Activated naive CD8-positive, alpha-beta T cell treated with anti-CD3 and anti-CD28 coated beads, Interleukin-2, amount 10 ng/mL, durations not matched to agents 7 days and 5 days (primary cell): ENCODE measurements around the gene FBXW5. TPM values are rescaled to one million over a fixed set of nuclear protein-coding genes. Genes with fewer than 3 reads are reported as not detected.

ENCODE experiments used
- ATAC-seq: fragments of 150-1000 bp; cut with Tn5 transposase; one replicate; pipeline ENCODE4 v1.10.0; 2021; ENCODE audit warnings: low read depth, moderate library complexity
- POLR2A ChIA-PET: fragments of 350-600 bp; sonication (Branson Sonifier 250); formaldehyde crosslinking; loops from one replicate; lab custom pipeline; 2021; ENCODE audit warnings: antibody characterized with exemption; lab: Charles Lee
- DNase-seq: peaks from one replicate; pipeline ENCODE4 v3.0.0; 2021
- H3K27ac Mint-ChIP-seq: one replicate; pipeline ENCODE4 v1.8.0; 2022; ENCODE audit warnings: mild to moderate bottlenecking, mixed read lengths
- H3K27me3 Mint-ChIP-seq: one replicate; pipeline ENCODE4 v1.8.0; 2022; ENCODE audit warnings: mild to moderate bottlenecking, moderate library complexity, mixed read lengths
- H3K36me3 Mint-ChIP-seq: one replicate; pipeline ENCODE4 v1.8.0; 2021; ENCODE audit warnings: mild to moderate bottlenecking, mixed read lengths
- H3K4me1 Mint-ChIP-seq: one replicate; pipeline ENCODE4 v1.8.0; 2021; ENCODE audit warnings: mixed read lengths
- H3K4me3 Mint-ChIP-seq: one replicate; pipeline ENCODE4 v1.8.0; 2022; ENCODE audit warnings: mild to moderate bottlenecking, moderate library complexity, mixed read lengths
- H3K9me3 Mint-ChIP-seq: one replicate; pipeline ENCODE4 v1.8.0; 2021; ENCODE audit warnings: mixed read lengths
- total RNA-seq, 2 experiments: library from RNA; stranded (reverse); gene quantifications; one replicate each; pipeline ENCODE4 v1.2.3, GENCODE V29; 2021

FBXW5 gene
- total RNA-seq, 2 experiments from 2014 or later = 103 to 104 TPM

- Mint-ChIP-seq H3K9me3 (no peaks in the 10 kb centered on the region), H3K4me1 (peaks cover 19% of the 10 kb centered on the region), H3K36me3 (no peaks in the 10 kb centered on the region), H3K27ac (no peak overlapping the region), H3K27me3 (peaks cover 3% of the 10 kb centered on the region), H3K4me3 (no peak overlapping the region)
- DNase-seq (no peak), ATAC-seq (no peak)
- POLR2A ChIA-PET = interaction anchor here (0.5 kb wide), 1 partner anchor 29 kb away, joined by 3 read pairs; no protein-coding TSS in a partner anchor
Observed at GRCh38 chr9:136963341-136963740, 18.8 kb upstream of the FBXW5 start.

- no peak for ATAC-seq
- Mint-ChIP-seq H3K4me3 (no peak overlapping the region), H3K4me1 (peaks cover 19% of the 10 kb centered on the region)
Observed at GRCh38 chr9:136962701-136963248, 18.2 kb upstream of the FBXW5 start.

GRCh38 chr9:136962163-136962562 is 17.6 kb upstream of the FBXW5 start:
- H3K27ac Mint-ChIP-seq = no peak overlapping the region
- ATAC-seq = no peak
- H3K4me1 Mint-ChIP-seq = peaks cover 19% of the 10 kb centered on the region
- DNase-seq = no peak
- no peaks in the 10 kb centered on the region for H3K36me3 Mint-ChIP-seq
- H3K9me3 Mint-ChIP-seq = peaks cover 2% of the 10 kb centered on the region
- peaks cover 2% of the 10 kb centered on the region for H3K27me3 Mint-ChIP-seq
- POLR2A ChIA-PET = interaction anchor here (2.0 kb wide), 1 partner anchor 31 kb away, joined by 4 read pairs; no protein-coding TSS in a partner anchor
- no peak overlapping the region for H3K4me3 Mint-ChIP-seq

More at GRCh38 chr9:136962701-136963248, 18.2 kb upstream of the FBXW5 start:
- POLR2A ChIA-PET = interaction anchor here (0.5 to 2.0 kb wide), 2 partner anchors 30 to 31 kb away, joined by 3 to 4 read pairs; no protein-coding TSS in a partner anchor
- H3K27ac Mint-ChIP-seq = no peak overlapping the region
- DNase-seq = no peak
- no peaks in the 10 kb centered on the region for H3K9me3 Mint-ChIP-seq
- no peaks in the 10 kb centered on the region for H3K36me3 Mint-ChIP-seq
- H3K27me3 Mint-ChIP-seq = peaks cover 3% of the 10 kb centered on the region

DNA sequence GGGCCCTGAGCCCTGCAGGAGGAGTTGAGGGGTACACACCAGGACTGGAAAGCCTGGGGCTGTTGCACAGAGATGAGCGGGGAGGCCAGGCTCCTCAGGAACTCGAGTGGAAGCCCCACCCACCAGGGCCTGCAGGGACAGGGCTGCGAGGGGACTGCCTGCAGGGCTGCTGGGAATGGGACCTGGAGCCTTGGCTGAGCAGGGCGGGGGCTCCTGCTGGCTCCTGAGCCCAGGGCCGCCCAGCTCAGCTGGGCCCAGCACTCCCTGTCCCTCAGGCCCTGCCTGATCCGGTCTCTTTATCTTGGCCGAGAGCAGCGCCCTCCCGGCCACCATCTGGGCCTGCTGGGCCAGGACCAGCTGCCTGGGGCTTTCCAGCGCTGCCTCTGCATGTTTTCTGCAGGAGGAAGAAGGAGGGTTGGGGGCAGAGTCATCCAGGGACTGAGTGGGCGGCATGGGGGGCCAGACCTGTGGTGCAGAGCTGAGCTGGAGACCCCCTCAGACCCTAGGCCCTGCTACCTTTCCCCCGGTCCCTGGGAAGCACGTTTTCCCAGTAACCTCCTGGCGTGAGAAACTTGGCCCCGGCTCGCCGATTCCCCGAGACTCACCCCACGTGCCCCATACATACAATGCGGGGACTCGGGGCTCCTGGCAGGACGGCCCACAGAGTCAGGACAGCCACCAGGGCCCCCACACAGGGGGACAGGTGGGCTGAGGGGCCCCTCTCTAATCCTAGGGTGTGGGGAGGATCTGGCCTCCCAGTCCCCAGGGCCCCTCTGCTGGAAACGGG is 16.9 kb upstream of the FBXW5 start:
- POLR2A ChIA-PET = interaction anchor here (2.0 kb wide), 1 partner anchor 32 kb away, joined by 4 read pairs; no protein-coding TSS in a partner anchor
- H3K4me1 Mint-ChIP-seq = peaks cover 18% of the 10 kb centered on the region
- no peak overlapping the region for H3K27ac Mint-ChIP-seq
- ATAC-seq (no peak), DNase-seq (no peak)
- no peak overlapping the region for H3K4me3 Mint-ChIP-seq
- peaks cover 3% of the 10 kb centered on the region for H3K36me3 Mint-ChIP-seq
- H3K27me3 Mint-ChIP-seq = peaks cover 2% of the 10 kb centered on the region
- H3K9me3 Mint-ChIP-seq = peaks cover 6% of the 10 kb centered on the region

GRCh38 chr9:136960938-136961275 is 16.4 kb upstream of the FBXW5 start:
- no peak overlapping the region for H3K4me3 Mint-ChIP-seq
- H3K9me3 Mint-ChIP-seq = peaks cover 7% of the 10 kb centered on the region
- no peak for DNase-seq
- POLR2A ChIA-PET = interaction anchor here (2.0 kb wide), 1 partner anchor 33 kb away, joined by 4 read pairs; no protein-coding TSS in a partner anchor
- ATAC-seq = no peak
- H3K4me1 Mint-ChIP-seq = peaks cover 12% of the 10 kb centered on the region
- H3K27ac Mint-ChIP-seq = no peak overlapping the region
- peaks cover 3% of the 10 kb centered on the region for H3K36me3 Mint-ChIP-seq
- H3K27me3 Mint-ChIP-seq = peaks cover 2% of the 10 kb centered on the region

GRCh38 chr9:136960212-136960937 is 15.8 kb upstream of the FBXW5 start:
- Mint-ChIP-seq H3K36me3 (peaks cover 3% of the 10 kb centered on the region), H3K4me1 (peaks cover 9% of the 10 kb centered on the region), H3K27me3 (no peaks in the 10 kb centered on the region), H3K27ac (peak overlapping the region; percentile 83), H3K4me3 (peak overlapping the region; percentile 39), H3K9me3 (peaks cover 7% of the 10 kb centered on the region)
- ATAC-seq (peak; percentile 57), DNase-seq (no peak)
- POLR2A ChIA-PET = interaction anchor here (1.7 kb wide), 1 partner anchor 10 kb away, joined by 5 read pairs; no protein-coding TSS in a partner anchor

DNA sequence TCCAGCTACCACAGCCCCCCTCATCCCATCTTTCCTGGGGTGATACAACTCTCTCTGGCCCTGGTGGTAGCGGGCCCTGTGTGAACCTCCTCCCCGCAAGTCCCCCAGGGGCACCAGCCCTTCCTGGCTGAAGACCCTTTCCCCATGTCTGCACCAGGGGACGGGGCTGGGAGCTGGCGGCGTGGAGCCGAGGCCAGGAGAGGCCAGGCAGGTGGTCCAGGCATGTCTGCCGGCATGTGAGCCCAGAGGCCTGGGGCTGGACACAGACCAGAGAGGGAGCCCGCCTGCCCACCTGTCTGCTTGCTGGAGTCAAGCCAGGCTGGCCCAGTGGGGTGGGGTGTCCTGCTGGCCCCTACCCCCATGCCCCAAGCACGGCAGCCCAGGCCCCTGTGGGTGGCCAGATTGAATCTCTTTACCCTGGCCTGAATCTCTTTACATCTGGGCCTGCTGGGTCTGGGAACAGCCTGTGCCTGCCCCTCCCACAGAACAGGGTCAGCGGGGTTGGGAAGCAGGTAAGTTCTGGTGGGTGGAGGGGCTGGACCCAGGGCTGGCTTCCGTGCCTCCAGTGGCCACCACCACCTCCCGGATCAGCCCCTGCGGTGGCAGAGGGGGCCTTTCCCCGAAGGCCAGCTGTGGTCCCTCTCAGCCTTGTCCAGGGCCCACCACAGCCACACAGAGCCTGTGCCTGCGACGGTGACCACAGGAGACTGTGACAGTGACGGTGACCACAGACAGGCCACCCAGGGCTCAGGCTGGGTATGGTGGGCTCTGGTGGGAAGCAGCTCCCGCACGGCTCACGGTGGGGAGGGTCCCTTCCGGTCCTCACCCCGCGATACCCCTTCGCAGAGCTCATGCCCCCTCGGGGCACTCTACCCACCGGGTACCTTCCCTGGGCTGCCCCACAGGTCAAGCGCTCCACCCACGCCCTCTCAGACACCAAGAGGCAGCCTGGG is 14.6 kb upstream of the FBXW5 start:
- Mint-ChIP-seq H3K36me3 (peaks cover 3% of the 10 kb centered on the region), H3K4me3 (no peak overlapping the region), H3K27ac (peak overlapping the region; percentile 58), H3K4me1 (peaks cover 9% of the 10 kb centered on the region), H3K27me3 (no peaks in the 10 kb centered on the region), H3K9me3 (peaks cover 7% of the 10 kb centered on the region)
- ATAC-seq (no peak), DNase-seq (no peak)
- POLR2A ChIA-PET = interaction anchor here (1.7 kb wide), 1 partner anchor 9 kb away, joined by 5 read pairs; no protein-coding TSS in a partner anchor

DNA sequence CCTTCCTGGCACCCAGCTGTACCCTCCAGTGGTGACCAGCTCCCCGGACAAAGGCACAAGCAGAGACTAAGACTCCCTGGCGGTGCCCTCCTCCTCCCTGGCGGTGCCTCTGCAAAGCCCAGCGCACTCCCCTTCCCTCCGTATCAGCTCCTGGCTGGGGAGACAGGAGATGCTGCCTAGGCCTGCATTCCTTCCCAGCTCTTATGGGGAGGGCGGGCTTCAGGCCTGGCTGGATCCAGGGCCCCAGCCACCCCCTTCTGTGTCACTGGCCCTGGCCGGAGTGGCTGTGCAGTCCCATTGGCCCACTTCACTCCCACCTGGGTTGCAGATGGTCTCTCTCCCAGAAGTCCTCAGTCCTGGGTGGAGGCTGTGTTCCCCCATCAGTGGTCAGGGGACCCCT is 13.9 kb upstream of the FBXW5 start:
- POLR2A ChIA-PET = no interaction called here
- H3K4me1 Mint-ChIP-seq = peaks cover 9% of the 10 kb centered on the region
- H3K27ac Mint-ChIP-seq = no peak overlapping the region

GRCh38 chr9:136957901-136958300 is 13.4 kb upstream of the FBXW5 start:
- no peak for ATAC-seq
- no peak overlapping the region for H3K4me3 Mint-ChIP-seq
- POLR2A ChIA-PET = no interaction called here
- H3K27ac Mint-ChIP-seq = no peak overlapping the region
- H3K9me3 Mint-ChIP-seq = peaks cover 7% of the 10 kb centered on the region
- no peak for DNase-seq
- H3K4me1 Mint-ChIP-seq = peaks cover 6% of the 10 kb centered on the region
- no peaks in the 10 kb centered on the region for H3K27me3 Mint-ChIP-seq
- H3K36me3 Mint-ChIP-seq = peaks cover 3% of the 10 kb centered on the region

More for the DNA sequence above, 13.9 kb upstream of the FBXW5 start:
- peaks cover 3% of the 10 kb centered on the region for H3K36me3 Mint-ChIP-seq
- H3K9me3 Mint-ChIP-seq = peaks cover 7% of the 10 kb centered on the region
- no peaks in the 10 kb centered on the region for H3K27me3 Mint-ChIP-seq
- ATAC-seq = no peak
- DNase-seq = no peak
- H3K4me3 Mint-ChIP-seq = no peak overlapping the region

DNA sequence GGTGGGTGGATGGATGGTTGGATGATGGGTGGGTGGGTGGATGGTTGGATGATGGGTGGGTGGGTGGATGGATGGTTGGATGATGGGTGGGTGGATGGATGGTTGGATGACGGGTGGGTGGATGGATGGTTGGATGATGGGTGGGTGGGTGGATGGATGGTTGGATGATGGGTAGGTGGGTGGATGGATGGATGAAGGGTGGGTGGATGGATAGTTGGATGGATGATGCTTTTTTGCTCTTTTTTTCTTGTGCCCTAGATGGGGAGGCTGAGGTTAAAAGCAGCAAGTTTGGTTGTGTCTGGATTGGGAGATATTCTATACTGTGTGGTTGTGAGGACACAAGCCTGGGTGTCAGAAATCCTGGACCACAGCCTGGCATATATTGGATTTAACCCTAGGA is 12.9 kb upstream of the FBXW5 start:
- DNase-seq = no peak
- Mint-ChIP-seq H3K27ac (no peak overlapping the region), H3K4me1 (peaks cover 4% of the 10 kb centered on the region), H3K4me3 (no peak overlapping the region), H3K9me3 (peaks cover 7% of the 10 kb centered on the region), H3K27me3 (no peaks in the 10 kb centered on the region), H3K36me3 (peaks cover 3% of the 10 kb centered on the region)
- no peak for ATAC-seq
- POLR2A ChIA-PET = no interaction called here

GRCh38 chr9:136956604-136957003 is 12.1 kb upstream of the FBXW5 start:
- no peak overlapping the region for H3K4me3 Mint-ChIP-seq

DNA sequence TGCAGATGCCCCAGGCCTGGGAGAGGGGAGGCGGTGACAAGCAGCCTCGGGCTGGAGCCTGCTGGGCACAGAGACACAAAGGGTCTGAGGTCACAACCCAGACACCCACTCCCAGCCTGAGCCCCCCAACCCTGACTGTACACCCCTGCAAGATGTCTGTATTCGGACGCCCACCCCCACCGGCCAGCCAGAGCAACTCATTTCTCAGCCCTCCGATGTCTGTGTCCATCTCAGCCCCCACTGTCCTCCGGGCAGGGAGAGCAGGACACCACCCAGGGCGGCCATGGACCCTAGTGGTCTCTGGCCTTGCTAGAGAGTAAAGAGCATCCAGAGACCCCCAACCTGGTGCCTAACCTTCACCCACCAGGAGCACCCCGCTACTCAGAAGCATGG is 11.4 kb upstream of the FBXW5 start:
- no peaks in the 10 kb centered on the region for H3K27me3 Mint-ChIP-seq
- peaks cover 3% of the 10 kb centered on the region for H3K36me3 Mint-ChIP-seq
- H3K27ac Mint-ChIP-seq = no peak overlapping the region
- ATAC-seq (no peak), DNase-seq (no peak)
- no peak overlapping the region for H3K4me3 Mint-ChIP-seq
- POLR2A ChIA-PET = no interaction called here
- H3K9me3 Mint-ChIP-seq = peaks cover 7% of the 10 kb centered on the region
- H3K4me1 Mint-ChIP-seq = peaks cover 4% of the 10 kb centered on the region

More at GRCh38 chr9:136956604-136957003, 12.1 kb upstream of the FBXW5 start:
- H3K4me1 Mint-ChIP-seq = peaks cover 4% of the 10 kb centered on the region
- DNase-seq (no peak), ATAC-seq (no peak)
- POLR2A ChIA-PET = no interaction called here
- peaks cover 7% of the 10 kb centered on the region for H3K9me3 Mint-ChIP-seq
- H3K36me3 Mint-ChIP-seq = peaks cover 3% of the 10 kb centered on the region
- peak overlapping the region; percentile 47 for H3K27ac Mint-ChIP-seq
- H3K27me3 Mint-ChIP-seq = no peaks in the 10 kb centered on the region
